HG02938 (cell line): ENCODE data around the gene NR3C2.
"Not testable (repeated sequence)": the region's sequence is repeated elsewhere in the genome, so short reads cannot be mapped to it uniquely, and the experiment has no call there.

Experiments
- ATAC-seq: cut with Tn5 transposase; IDR thresholded peaks from one replicate; pipeline ENCODE4 v1.9.1; 2021; ENCODE audit warnings: mild to moderate bottlenecking, moderate library complexity; ENCODE audit not compliant: unreplicated experiment

The NR3C2 gene

GRCh38 chr4:148225639-148226038, 216.6 kb downstream of the NR3C2 start:
- no peak for ATAC-seq

- no peak for ATAC-seq
These were observed 217.7 kb downstream of the NR3C2 start for GRCh38 chr4:148224476-148224875.

GRCh38 chr4:148222991-148223660, 219.1 kb downstream of the NR3C2 start:
- no peak for ATAC-seq

- peak; percentile 94 for ATAC-seq
These were observed 225.1 kb downstream of the NR3C2 start for GRCh38 chr4:148216866-148217814.

GRCh38 chr4:148216321-148216720, 225.9 kb downstream of the NR3C2 start:
- ATAC-seq, result no peak

GRCh38 chr4:148215202-148215601, 227.0 kb downstream of the NR3C2 start:
- ATAC-seq, result no peak

- no peak for ATAC-seq
These were observed 227.6 kb downstream of the NR3C2 start for GRCh38 chr4:148214529-148215166.

- no peak for ATAC-seq
These were observed 230.7 kb downstream of the NR3C2 start for GRCh38 chr4:148211533-148211932.

GRCh38 chr4:148210661-148211060, 231.6 kb downstream of the NR3C2 start:
- ATAC-seq, result no peak

GRCh38 chr4:148207068-148207467, 235.1 kb downstream of the NR3C2 start:
- no peak for ATAC-seq

GRCh38 chr4:148205476-148205875, 236.7 kb downstream of the NR3C2 start:
- ATAC-seq, result no peak

- no peak for ATAC-seq
These were observed 237.3 kb downstream of the NR3C2 start for GRCh38 chr4:148204892-148205291.

- no peak for ATAC-seq
These were observed 238.0 kb downstream of the NR3C2 start for GRCh38 chr4:148204171-148204570.

GRCh38 chr4:148203056-148203898, 238.9 kb downstream of the NR3C2 start:
- no peak for ATAC-seq

GRCh38 chr4:148200960-148201359, 241.3 kb downstream of the NR3C2 start:
- no peak for ATAC-seq

GRCh38 chr4:148196164-148196563, 246.1 kb downstream of the NR3C2 start:
- ATAC-seq, result no peak

GRCh38 chr4:148192526-148192925, 249.7 kb downstream of the NR3C2 start:
- no peak for ATAC-seq

- not testable (repeated sequence) for ATAC-seq
These were observed 254.6 kb downstream of the NR3C2 start for GRCh38 chr4:148187454-148188222.

- ATAC-seq, result no peak
These were observed 257.3 kb downstream of the NR3C2 start for GRCh38 chr4:148184922-148185321.
